Hepatocyte (in vitro differentiated cells): ENCODE measurements around the gene SLC17A7. TPM values are rescaled to one million over a fixed set of nuclear protein-coding genes. Genes with fewer than 3 reads are reported as not detected.

Source experiments
- DNase-seq: peaks from one replicate; pipeline ENCODE4 v3.0.0-alpha.2; 2016; ENCODE audit warnings: low spot score
- H2AFZ ChIP-seq: fragments of 200-600 bp; sonication (generic); 2 replicates; pipeline ENCODE4 v1.6.0; 2016; ENCODE audit warnings: antibody characterized with exemption, mild to moderate bottlenecking
- H3K27ac ChIP-seq: fragments of 200-600 bp; sonication (generic); 2 replicates; pipeline ENCODE4 v1.5.1; 2016; ENCODE audit warnings: mild to moderate bottlenecking
- H3K27me3 ChIP-seq: fragments of 200-600 bp; sonication (generic); 2 replicates; pipeline ENCODE4 v1.6.1; 2016
- H3K36me3 ChIP-seq: fragments of 200-600 bp; sonication (generic); replicated peaks from 2 replicates; pipeline ENCODE4 v1.5.1; 2016; ENCODE audit warnings: low read depth; ENCODE audit not compliant: insufficient read depth
- H3K4me1 ChIP-seq: fragments of 200-600 bp; sonication (generic); 2 replicates; pipeline ENCODE4 v1.5.1; 2016; ENCODE audit warnings: mild to moderate bottlenecking, moderate library complexity; ENCODE audit not compliant: insufficient read depth
- H3K4me2 ChIP-seq: fragments of 200-600 bp; sonication (generic); 2 replicates; pipeline ENCODE4 v1.6.0; 2016
- H3K4me3 ChIP-seq: fragments of 200-600 bp; sonication (generic); 2 replicates; pipeline ENCODE4 v1.5.1; 2016; ENCODE audit warnings: mild to moderate bottlenecking
- H3K79me2 ChIP-seq: fragments of 200-600 bp; sonication (generic); 2 replicates; pipeline ENCODE4 v1.6.0; 2017; ENCODE audit warnings: mild to moderate bottlenecking
- H3K9me2 ChIP-seq: fragments of 200-600 bp; sonication (generic); replicated peaks from 2 replicates; pipeline ENCODE4 v1.6.0; 2017; ENCODE audit warnings: mild to moderate bottlenecking; ENCODE audit not compliant: insufficient read depth
- H3K9me3 ChIP-seq: fragments of 200-600 bp; sonication (generic); 2 replicates; pipeline ENCODE4 v1.5.1; 2016; ENCODE audit warnings: low read depth, mild to moderate bottlenecking
- H4K20me1 ChIP-seq: fragments of 200-600 bp; sonication (generic); 2 replicates; pipeline ENCODE4 v1.6.0; 2016; ENCODE audit warnings: mild to moderate bottlenecking; ENCODE audit not compliant: insufficient read depth, poor library complexity, severe bottlenecking
- CTCF ChIP-seq: fragments of 200-600 bp; sonication (generic); IDR thresholded peaks from 2 replicates; pipeline ENCODE4 v1.5.1; 2016; ENCODE audit warnings: antibody characterized with exemption, mild to moderate bottlenecking; ENCODE audit not compliant: poor library complexity
- EZH2 ChIP-seq: fragments of 200-600 bp; sonication (generic); IDR thresholded peaks from 2 replicates; pipeline ENCODE4 v1.6.1; 2016; ENCODE audit warnings: antibody characterized with exemption, mild to moderate bottlenecking, borderline replicate concordance
- EZH2phosphoT487 ChIP-seq: fragments of 200-600 bp; sonication (generic); IDR thresholded peaks from one replicate; pipeline ENCODE4 v1.6.1; 2018; ENCODE audit warnings: antibody characterized with exemption, mild to moderate bottlenecking, low read depth, moderate library complexity; ENCODE audit not compliant: unreplicated experiment, severe bottlenecking
- WGBS: methylation state at CpG from one replicate; pipeline ENCODE4 v1.1.6; 2016; ENCODE audit warnings: low lambda C conversion rate; ENCODE audit errors: missing lambda C conversion rate; 5-methylcytosine and 5-hydroxymethylcytosine counted together
- polyA plus RNA-seq: library from polyadenylated mRNA; unstranded; fragments of >200 nt; fragmentation: Nextera tagmentation; extraction: Ambion mirVana; gene quantifications from 2 replicates; pipeline ENCODE4 v1.2.1, GENCODE V29; 2016
- total RNA-seq: library from RNA; depleted of rRNA; stranded (reverse); fragments of >200 nt; gene quantifications from 2 replicates; pipeline ENCODE4 v1.2.3, GENCODE V29; 2014

SLC17A7 gene
- total and polyA plus RNA-seq, 2 experiments from 2014 or later = 0.13 to 0.51 TPM

DNA sequence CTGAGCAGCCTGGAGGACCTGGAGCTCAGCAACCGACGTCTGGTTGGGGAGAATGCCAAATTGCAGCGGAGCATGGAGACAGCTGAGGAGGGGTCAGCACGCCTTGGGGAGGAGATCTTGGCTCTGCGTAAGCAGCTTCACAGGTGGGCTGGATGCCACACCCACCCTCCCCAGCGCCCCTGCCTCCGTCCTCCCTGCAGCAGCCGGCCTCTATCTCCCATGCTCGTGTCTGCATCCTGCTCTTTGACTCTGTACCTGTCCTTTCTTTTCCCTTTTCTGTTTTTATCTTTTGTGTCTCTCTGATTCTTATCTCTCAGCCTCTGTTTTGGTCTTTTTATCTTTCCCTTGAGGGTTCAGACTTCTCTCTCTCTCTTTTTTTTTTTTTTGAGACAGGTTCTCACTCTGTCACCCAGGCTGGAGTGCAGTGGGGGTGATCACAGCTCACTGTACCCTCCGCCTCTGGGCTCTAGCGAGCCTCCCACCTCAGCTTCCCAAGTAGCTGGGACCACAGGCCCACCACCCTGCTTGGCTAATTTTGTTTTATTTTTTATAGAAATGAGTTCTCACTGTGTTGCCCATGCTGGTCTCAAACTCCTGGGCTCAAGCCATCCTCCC lies 43.2 kb downstream of the SLC17A7 start:
- Histone ChIP-seq H3K79me2 (no peaks in the 10 kb centered on the region), H3K4me2 (no peak overlapping the region), H3K4me3 (no peak overlapping the region), H4K20me1 (no peaks in the 10 kb centered on the region), H3K9me3 (no peaks in the 10 kb centered on the region), H3K36me3 (no peaks in the 10 kb centered on the region), H3K9me2 (no peaks in the 10 kb centered on the region), H3K27ac (no peak overlapping the region), H3K27me3 (no peaks in the 10 kb centered on the region), H3K4me1 (no peaks in the 10 kb centered on the region), H2AFZ (no peak overlapping the region)
- DNase-seq = no peak
- TF ChIP-seq EZH2 (no peak), CTCF (no peak), EZH2phosphoT487 (no peak)
- 48% methylated on average over 7 of the region's 11 CpGs for WGBS

DNA sequence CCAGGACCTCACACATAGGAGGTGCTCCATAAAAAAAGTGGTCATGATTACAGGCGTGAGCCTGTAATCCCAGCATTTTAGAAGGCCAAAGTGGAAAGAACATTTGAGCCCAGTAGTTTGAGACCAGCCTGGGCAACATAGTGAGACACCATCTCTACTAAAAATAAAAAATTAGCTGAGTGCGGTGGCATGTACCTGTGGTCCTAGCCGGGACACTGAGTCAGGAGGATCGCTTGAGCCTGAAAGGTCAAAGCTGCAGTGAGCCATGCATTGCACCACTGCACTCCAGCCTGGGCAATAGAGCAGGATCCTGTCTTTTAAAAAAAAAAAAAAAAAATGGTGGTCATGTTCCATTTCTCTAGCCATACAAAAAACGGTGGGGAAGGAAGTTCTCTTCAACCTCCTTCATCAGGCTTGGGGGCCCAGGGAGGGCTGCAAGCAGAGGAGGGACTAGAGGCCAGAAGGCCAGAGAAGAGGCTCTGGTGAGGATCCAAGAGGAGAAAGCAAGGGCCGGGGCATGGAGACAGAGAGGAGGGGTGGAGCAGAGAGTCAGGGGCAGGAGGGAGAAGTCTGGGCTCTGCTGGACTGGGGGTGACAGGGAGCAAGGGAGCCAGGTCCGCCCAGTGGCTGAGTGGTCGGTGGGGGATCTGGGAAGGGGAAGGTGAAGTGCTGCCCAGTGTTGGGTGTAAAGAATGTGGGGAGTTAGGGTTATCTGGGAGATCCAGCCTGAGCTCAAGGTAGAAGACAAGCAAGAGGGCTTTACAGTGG lies 44.4 kb downstream of the SLC17A7 start:
- DNase-seq = no peak
- Histone ChIP-seq H3K9me3 (no peaks in the 10 kb centered on the region), H3K4me1 (no peaks in the 10 kb centered on the region), H3K79me2 (no peaks in the 10 kb centered on the region), H2AFZ (no peak overlapping the region), H3K27me3 (no peaks in the 10 kb centered on the region), H3K4me2 (no peak overlapping the region), H4K20me1 (no peaks in the 10 kb centered on the region), H3K36me3 (no peaks in the 10 kb centered on the region), H3K4me3 (no peak overlapping the region), H3K27ac (no peak overlapping the region), H3K9me2 (no peaks in the 10 kb centered on the region)
- TF ChIP-seq EZH2 = no peak
- TF ChIP-seq EZH2phosphoT487 = no peak
- TF ChIP-seq CTCF = no peak
- 85% methylated on average over 8 of the region's 8 CpGs for WGBS

DNA sequence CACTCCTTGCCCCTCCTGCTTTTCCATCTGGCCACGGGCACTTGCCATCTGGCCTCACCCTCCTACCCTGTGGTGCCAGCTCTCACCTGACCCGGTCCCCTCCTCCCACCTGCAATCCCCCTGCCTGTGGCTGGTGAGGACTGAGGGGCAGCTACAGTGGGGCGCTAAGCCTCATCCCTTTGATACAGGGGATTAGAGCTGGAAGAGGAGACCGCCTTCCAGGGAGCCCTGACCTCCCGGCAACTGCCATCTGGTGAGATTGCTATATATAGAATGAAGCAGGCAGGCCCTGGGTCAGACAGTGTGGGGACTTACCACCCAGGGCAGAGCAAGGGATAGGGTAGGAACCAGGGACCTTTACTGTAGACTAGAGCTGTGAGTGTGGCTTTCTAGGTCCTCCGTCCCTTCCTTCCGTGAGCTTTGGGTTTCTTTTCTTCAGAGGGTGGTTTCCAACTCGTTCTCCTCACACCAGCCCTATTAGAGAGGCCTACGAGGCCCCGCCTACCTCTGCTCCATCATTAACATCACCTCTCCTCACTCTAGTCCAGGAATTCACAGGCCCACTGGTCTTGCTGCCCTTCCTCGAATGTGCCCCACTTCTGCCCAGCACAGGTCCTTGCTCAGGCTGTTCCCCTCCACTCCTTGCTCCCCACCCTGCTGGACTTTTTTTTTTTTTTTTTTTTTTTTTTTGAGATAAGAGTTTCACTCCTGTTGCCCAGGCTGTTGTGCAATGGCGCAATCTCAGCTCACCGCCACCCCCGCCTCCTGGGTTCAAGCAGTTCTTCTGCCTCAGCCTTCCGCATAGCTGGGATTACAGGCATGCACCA lies 45.5 kb downstream of the SLC17A7 start:
- H4K20me1 ChIP-seq = no peaks in the 10 kb centered on the region
- no peak overlapping the region for H3K4me3 ChIP-seq
- H3K27me3 ChIP-seq = no peaks in the 10 kb centered on the region
- TF ChIP-seq EZH2 = no peak
- TF ChIP-seq CTCF = no peak
- no peak for DNase-seq
- no peaks in the 10 kb centered on the region for H3K9me3 ChIP-seq
- no peak overlapping the region for H3K27ac ChIP-seq
- WGBS = 79% methylated on average over 13 of the region's 15 CpGs
- no peaks in the 10 kb centered on the region for H3K4me1 ChIP-seq
- H3K36me3 ChIP-seq = no peaks in the 10 kb centered on the region
- H3K9me2 ChIP-seq = no peaks in the 10 kb centered on the region
- H3K4me2 ChIP-seq = no peak overlapping the region
- H2AFZ ChIP-seq = no peak overlapping the region
- no peaks in the 10 kb centered on the region for H3K79me2 ChIP-seq
